GM18907 (cell line): ENCODE measurements around the gene A1CF.
"Not testable (repeated sequence)": the region's sequence is repeated elsewhere in the genome, so short reads cannot be mapped to it uniquely, and the experiment has no call there.

ENCODE experiments used
- ATAC-seq: cut with Tn5 transposase; IDR thresholded peaks from one replicate; pipeline ENCODE4 v1.9.1; 2021; ENCODE audit warnings: mild to moderate bottlenecking, moderate library complexity; ENCODE audit not compliant: unreplicated experiment

A1CF gene

GRCh38 chr10:50885097-50885859, at the start of gene A1CF:
A1CF (minus strand) TSS chr10:50885627; CDS start chr10:50859940, 25,687 bp downstream.
- no peak for ATAC-seq

GRCh38 chr10:50931948-50932431, 46.6 kb upstream of the A1CF start:
- no peak for ATAC-seq

GRCh38 chr10:50929670-50930069, 44.2 kb upstream of the A1CF start:
- ATAC-seq = peak; percentile 75

GRCh38 chr10:50928190-50928552, 42.7 kb upstream of the A1CF start:
- no peak for ATAC-seq

- ATAC-seq = no peak
Measured at GRCh38 chr10:50927522-50928189, 42.2 kb upstream of the A1CF start.

- not testable (repeated sequence) for ATAC-seq
Measured at GRCh38 chr10:50923471-50923870, 38.0 kb upstream of the A1CF start.

GRCh38 chr10:50919010-50919409, 33.6 kb upstream of the A1CF start:
- no peak for ATAC-seq

GRCh38 chr10:50918529-50918928, 33.1 kb upstream of the A1CF start:
- no peak for ATAC-seq

- no peak for ATAC-seq
Measured at GRCh38 chr10:50917486-50917885, 32.1 kb upstream of the A1CF start.

- no peak for ATAC-seq
Measured at GRCh38 chr10:50909334-50910014, 24.0 kb upstream of the A1CF start.

- ATAC-seq = no peak
Measured at GRCh38 chr10:50908366-50908765, 22.9 kb upstream of the A1CF start.

GRCh38 chr10:50905797-50906196, 20.4 kb upstream of the A1CF start:
- ATAC-seq = not testable (repeated sequence)

GRCh38 chr10:50896721-50897120, 11.3 kb upstream of the A1CF start:
- ATAC-seq = no peak

- ATAC-seq = no peak
Measured at GRCh38 chr10:50894312-50894711, 8.9 kb upstream of the A1CF start.

- no peak for ATAC-seq
Measured at GRCh38 chr10:50892467-50892866, 7.0 kb upstream of the A1CF start.

GRCh38 chr10:50884302-50884701, 1.1 kb downstream of the A1CF start:
- no peak for ATAC-seq

- no peak for ATAC-seq
Measured at GRCh38 chr10:50883629-50884028, 1.8 kb downstream of the A1CF start.

- ATAC-seq = no peak
Measured at GRCh38 chr10:50882540-50882983, 2.9 kb downstream of the A1CF start.

- ATAC-seq = not testable (repeated sequence)
Measured at GRCh38 chr10:50881046-50881445, 4.4 kb downstream of the A1CF start.

GRCh38 chr10:50876429-50876828, 9.0 kb downstream of the A1CF start:
- ATAC-seq = no peak

GRCh38 chr10:50874723-50875122, 10.7 kb downstream of the A1CF start:
- ATAC-seq = no peak

GRCh38 chr10:50866317-50866716, 19.1 kb downstream of the A1CF start:
- ATAC-seq = no peak
